NCI-H345 (cell line): ENCODE measurements around the gene CDK19.
"Not testable (repeated sequence)": the region's sequence is repeated elsewhere in the genome, so short reads cannot be mapped to it uniquely, and the experiment has no call there.

Experiments used
- DNase-seq: peaks from one replicate; lab custom pipeline; 2025; lab: John Stamatoyannopoulos, UW

Gene CDK19

GRCh38 chr6:110815411-110816409, at the start of gene CDK19:
CDK19 (minus strand) TSS chr6:110815469; CDS start chr6:110815136, 333 bp downstream.
- DNase-seq, result peak; percentile 99

GRCh38 chr6:110864824-110865223, 49.6 kb upstream of the CDK19 start:
- peak; percentile 18 for DNase-seq

- no peak for DNase-seq
These were observed 44.1 kb upstream of the CDK19 start for GRCh38 chr6:110859335-110859792.

GRCh38 chr6:110858562-110859214, 43.4 kb upstream of the CDK19 start:
- no peak for DNase-seq

GRCh38 chr6:110858016-110858415, 42.7 kb upstream of the CDK19 start:
- DNase-seq, result no peak

- no peak for DNase-seq
These were observed 41.0 kb upstream of the CDK19 start for GRCh38 chr6:110856296-110856695.

- no peak for DNase-seq
These were observed 38.6 kb upstream of the CDK19 start for GRCh38 chr6:110853754-110854477.

- no peak for DNase-seq
These were observed 37.5 kb upstream of the CDK19 start for GRCh38 chr6:110852773-110853172.

- DNase-seq, result no peak
These were observed 34.5 kb upstream of the CDK19 start for GRCh38 chr6:110849781-110850180.

GRCh38 chr6:110841266-110841665, 26.0 kb upstream of the CDK19 start:
- no peak for DNase-seq

GRCh38 chr6:110835751-110836150, 20.5 kb upstream of the CDK19 start:
- not testable (repeated sequence) for DNase-seq

- DNase-seq, result no peak
These were observed 18.6 kb upstream of the CDK19 start for GRCh38 chr6:110833831-110834230.

GRCh38 chr6:110831405-110831804, 16.1 kb upstream of the CDK19 start:
- no peak for DNase-seq

- no peak for DNase-seq
These were observed 13.1 kb upstream of the CDK19 start for GRCh38 chr6:110828396-110828795.

GRCh38 chr6:110826236-110827129, 11.2 kb upstream of the CDK19 start:
- no peak for DNase-seq

- no peak for DNase-seq
These were observed 7.9 kb upstream of the CDK19 start for GRCh38 chr6:110823146-110823545.

GRCh38 chr6:110822249-110822648, 7.0 kb upstream of the CDK19 start:
- DNase-seq, result no peak

GRCh38 chr6:110816677-110817076, 1.4 kb upstream of the CDK19 start:
- DNase-seq, result no peak

GRCh38 chr6:110815015-110815410, 256 bp downstream of the CDK19 start:
- no peak for DNase-seq

GRCh38 chr6:110814102-110815014, 911 bp downstream of the CDK19 start:
- peak; percentile 50 for DNase-seq
